K562 (cell line): ENCODE data around the gene ADCY6. TPM values are rescaled to one million over a fixed set of nuclear protein-coding genes. Genes with fewer than 3 reads are reported as not detected.

ENCODE experiments used
- CXXC5 ChIP-seq: fragments of 250-450 bp; sonication (Bioruptor Pico); IDR thresholded peaks from 2 replicates; pipeline ENCODE4 v1.8.0; 2022; ENCODE audit warnings: inconsistent platforms, mild to moderate bottlenecking, moderate library complexity
- ELF4 ChIP-seq: fragments of 450-650 bp; formaldehyde crosslinking; IDR thresholded peaks from 2 replicates; pipeline ENCODE4 v1.4.0; 2022; ENCODE audit warnings: missing genetic modification characterization
- GTF2E2 ChIP-seq: fragments of 200-800 bp; sonication (Bioruptor generic); IDR thresholded peaks from 2 replicates; pipeline ENCODE4 v1.6.1; 2016; ENCODE audit warnings: missing genetic modification characterization, missing compliant biosample characterization
- HDAC2 ChIP-seq: fragments of 450-650 bp; IDR thresholded peaks from 2 replicates; pipeline ENCODE4 v1.6.1; 2016; ENCODE audit warnings: mild to moderate bottlenecking
- HNRNPK ChIP-seq: fragments of 200-400 bp; formaldehyde crosslinking; IDR thresholded peaks from one replicate; pipeline ENCODE4 v1.6.1; 2018; ENCODE audit warnings: mild to moderate bottlenecking, low read depth, low read length; ENCODE audit not compliant: poor library complexity, severe bottlenecking
- HNRNPLL ChIP-seq: fragments of 200-400 bp; formaldehyde crosslinking; IDR thresholded peaks from 2 replicates; pipeline ENCODE4 v1.6.1; 2017; ENCODE audit warnings: low read length, low read depth, mild to moderate bottlenecking; ENCODE audit not compliant: poor library complexity, severe bottlenecking
- KDM5B ChIP-seq: fragments of 200-600 bp; sonication (generic); IDR thresholded peaks from 2 replicates; pipeline ENCODE4 v1.6.1; 2012; ENCODE audit warnings: low read depth, mild to moderate bottlenecking, moderate library complexity, low read length, control low read depth, inconsistent platforms; ENCODE audit not compliant: insufficient replicate concordance
- MECOM ChIP-seq: fragments of 250-450 bp; sonication (Bioruptor Pico); IDR thresholded peaks from 2 replicates; pipeline ENCODE4 v1.8.0; 2022; ENCODE audit warnings: inconsistent platforms
- NBN ChIP-seq: fragments of 450-650 bp; IDR thresholded peaks from 2 replicates; pipeline ENCODE4 v1.6.1; 2016; ENCODE audit warnings: low read depth, mild to moderate bottlenecking
- OTX1 ChIP-seq: fragments of 450-650 bp; formaldehyde crosslinking; IDR thresholded peaks from 2 replicates; pipeline ENCODE4 v1.4.0; 2022; ENCODE audit warnings: mild to moderate bottlenecking
- PHF8 ChIP-seq: fragments of 200-600 bp; sonication (generic); IDR thresholded peaks from 2 replicates; pipeline ENCODE4 v1.6.1; 2012; ENCODE audit warnings: mixed run types, mild to moderate bottlenecking, inconsistent platforms, low read length, moderate library complexity, borderline replicate concordance
- POLR2B ChIP-seq: fragments of 450-650 bp; IDR thresholded peaks from 2 replicates; pipeline ENCODE4 v1.6.1; 2018; ENCODE audit warnings: low read depth; ENCODE audit not compliant: partially characterized antibody
- SMARCE1 ChIP-seq: fragments of 450-650 bp; IDR thresholded peaks from 2 replicates; pipeline ENCODE4 v1.7.1; 2016; ENCODE audit warnings: mild to moderate bottlenecking
- TAF1 ChIP-seq: IDR thresholded peaks from 2 replicates; pipeline ENCODE4 v1.6.1; 2011; ENCODE audit warnings: mild to moderate bottlenecking, low read length, moderate library complexity; ENCODE audit not compliant: insufficient read depth, control insufficient read depth, severe bottlenecking; ENCODE audit errors: extremely low read depth
- UBTF ChIP-seq, 2 experiments: IDR thresholded peaks; 2 replicates each; pipeline ENCODE4 v1.6.1; 2012; ENCODE audit warnings: improper control_type of control experiment in 2 of 2, low read depth in 2 of 2, low read length in 2 of 2, borderline replicate concordance in 1 of 2
- ZBTB1 ChIP-seq: sonication (generic); formaldehyde crosslinking; IDR thresholded peaks from 2 replicates; pipeline ENCODE4 v1.8.1; 2023; ENCODE audit warnings: missing genetic modification reagents, low read depth, mild to moderate bottlenecking, borderline replicate concordance
- ZBTB7A ChIP-seq: IDR thresholded peaks from 2 replicates; pipeline ENCODE4 v1.6.1; 2011; ENCODE audit warnings: low read depth, mild to moderate bottlenecking, low read length, moderate library complexity, borderline replicate concordance; ENCODE audit not compliant: control insufficient read depth
- ZNF263 ChIP-seq: sonication (generic); formaldehyde crosslinking; IDR thresholded peaks from 2 replicates; pipeline ENCODE4 v1.8.0; 2022; ENCODE audit warnings: mild to moderate bottlenecking, missing genetic modification reagents, borderline replicate concordance
- ZNF444 ChIP-seq: fragments of 250-450 bp; sonication (Bioruptor Pico); IDR thresholded peaks from 2 replicates; pipeline ENCODE4 v1.4.0; 2020; ENCODE audit warnings: mild to moderate bottlenecking, moderate library complexity
- ZNF583 ChIP-seq: fragments of 250-450 bp; sonication (Bioruptor Pico); IDR thresholded peaks from 2 replicates; pipeline ENCODE4 v1.4.0; 2020
- polyA plus RNA-seq, 8 experiments: library from polyadenylated mRNA; depleted of rRNA in 4 of 8; stranded (reverse) in 5 of 8; unstranded in 3 of 8; fragments of >200 nt; fragmentation: Nextera tagmentation in 2 of 8; fragmentation: Illumina TruSeq in 1 of 8; extraction: Ambion mirVana in 2 of 8; extraction: Trizol in 1 of 8; gene quantifications; 2 replicates each; pipeline versions ENCODE4 v1.2.1 to v1.2.3, GENCODE V29; 2011 to 2014; ENCODE audit warnings: inconsistent platforms in 1 of 8, missing spikeins in 1 of 8
- total RNA-seq, 7 experiments: library from RNA; depleted of rRNA in 6 of 7; stranded (reverse); fragments of >200 nt in 6 of 7; fragmentation: Illumina TruSeq in 2 of 7; extraction: Trizol in 2 of 7; gene quantifications; 2 replicates each; pipeline versions ENCODE4 v1.2.1 to v1.2.3, GENCODE V29; 2011 to 2021; ENCODE audit warnings: low replicate concordance in 1 of 7
- TF ChIP-seq, protein P1 (sequence below), 2 experiments: fragments of 450-650 bp; conservative IDR thresholded peaks; 2 replicates each; pipeline ENCODE4 v1.6.1; 2017; ENCODE audit warnings: mild to moderate bottlenecking in 2 of 2, moderate library complexity in 2 of 2

ADCY6 gene
- total and polyA plus RNA-seq, 9 of the 15 experiments (the other 6 are each of a cell fraction or from before 2014, with no cell fraction given) = 0.01 to 1.0 (median 0.53) TPM

DNA sequence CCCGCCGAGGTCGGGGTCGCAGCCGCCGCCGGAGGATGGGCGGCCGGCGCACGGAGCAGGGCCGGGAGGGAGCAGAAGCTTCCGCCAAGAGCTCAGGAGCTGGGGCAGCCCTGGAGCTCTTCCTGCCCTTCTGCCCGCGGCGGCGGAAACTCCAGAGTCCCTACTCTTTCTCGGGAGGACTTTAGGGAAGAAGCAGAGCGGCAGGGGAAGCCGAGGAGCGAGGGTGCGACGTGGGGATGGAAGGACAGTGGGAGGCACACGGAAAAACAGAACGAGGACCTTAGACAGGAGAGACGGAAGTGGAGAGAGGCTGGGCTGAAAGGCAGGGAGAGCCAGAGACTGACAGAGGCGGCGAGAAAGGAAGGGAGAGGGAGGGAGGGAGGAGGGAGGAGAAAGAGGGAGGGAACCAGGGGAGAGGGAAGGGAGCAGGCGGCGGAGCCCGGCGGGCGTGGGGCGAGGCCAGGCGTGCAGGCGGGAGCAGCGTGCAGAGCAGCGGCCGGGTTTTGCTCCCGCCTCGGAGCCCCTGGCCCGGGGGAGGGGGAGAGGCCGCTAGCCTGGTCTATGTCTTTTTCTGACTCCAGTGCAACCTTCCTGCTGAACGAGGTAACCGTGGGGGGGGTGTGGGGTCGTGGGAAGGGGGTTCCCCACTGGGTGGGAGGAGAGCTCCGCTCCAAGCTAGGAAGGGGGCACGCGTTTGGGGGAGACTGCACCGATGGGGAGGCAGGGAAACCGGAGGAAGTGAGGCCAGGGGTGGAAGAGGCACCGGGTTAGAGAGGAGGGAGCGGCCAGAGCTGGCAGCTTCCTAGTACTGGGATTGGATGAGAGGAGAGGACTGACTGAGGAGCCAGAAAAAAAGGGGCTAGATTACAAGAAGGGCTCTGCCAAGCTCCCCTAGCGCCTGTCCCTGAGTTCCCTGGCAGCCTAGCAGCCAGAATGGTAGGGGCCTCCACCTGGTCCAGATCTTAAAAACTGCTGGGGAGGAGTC is 26.5 kb upstream of the ADCY6 start (continued):
- TF ChIP-seq MECOM (CRISPR knock-in tag) = 0 out of 2 replicates have a peak, but pooled peaks have one; percentile 36
- TF ChIP-seq GTF2E2 = peak; percentile 76
- TF ChIP-seq NBN = peak; percentile 67; the same call in 1 of the 2 replicates
- TF ChIP-seq ZNF263 (CRISPR knock-in tag) = peak; percentile 94
- peak; percentile 78 for TF ChIP-seq KDM5B
- peak; percentile 29 for TF ChIP-seq HNRNPLL
- peak; percentile 67; the same call in 1 of the 2 replicates for TF ChIP-seq SMARCE1
- TF ChIP-seq, protein P1, sequence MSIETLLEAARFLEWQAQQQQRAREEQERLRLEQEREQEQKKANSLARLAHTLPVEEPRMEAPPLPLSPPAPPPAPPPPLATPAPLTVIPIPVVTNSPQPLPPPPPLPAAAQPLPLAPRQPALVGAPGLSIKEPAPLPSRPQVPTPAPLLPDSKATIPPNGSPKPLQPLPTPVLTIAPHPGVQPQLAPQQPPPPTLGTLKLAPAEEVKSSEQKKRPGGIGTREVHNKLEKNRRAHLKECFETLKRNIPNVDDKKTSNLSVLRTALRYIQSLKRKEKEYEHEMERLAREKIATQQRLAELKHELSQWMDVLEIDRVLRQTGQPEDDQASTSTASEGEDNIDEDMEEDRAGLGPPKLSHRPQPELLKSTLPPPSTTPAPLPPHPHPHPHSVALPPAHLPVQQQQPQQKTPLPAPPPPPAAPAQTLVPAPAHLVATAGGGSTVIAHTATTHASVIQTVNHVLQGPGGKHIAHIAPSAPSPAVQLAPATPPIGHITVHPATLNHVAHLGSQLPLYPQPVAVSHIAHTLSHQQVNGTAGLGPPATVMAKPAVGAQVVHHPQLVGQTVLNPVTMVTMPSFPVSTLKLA (conservative IDR thresholded peaks at IDR 0.05) = peak in 1 of 2 experiments; percentile 2; a peak in 1 of 4 replicates
- peak; percentile 69 for TF ChIP-seq HNRNPK
- peak; percentile 93 for TF ChIP-seq ZNF444
- 0 out of 2 replicates have a peak, but pooled peaks have one; percentile 41 for TF ChIP-seq HDAC2
- TF ChIP-seq POLR2B = peak; percentile 75
- peak; percentile 90; a peak in 2 of 4 replicates for TF ChIP-seq UBTF (IDR thresholded peaks at IDR 0.05; ENCODE audit: borderline replicate concordance in 1 of 2, low read depth in 2 of 2, low read length in 2 of 2)
- peak; percentile 57; the same call in 1 of the 2 replicates for TF ChIP-seq ZBTB7A
- peak; percentile 68 for TF ChIP-seq CXXC5 (CRISPR knock-in tag)
- TF ChIP-seq ZBTB1 = no peak
- TF ChIP-seq OTX1 (CRISPR knock-in tag) = peak; percentile 89; the same call in 1 of the 2 replicates
- peak; percentile 38 for TF ChIP-seq TAF1
- TF ChIP-seq ZNF583 (CRISPR knock-in tag) = no peak
- TF ChIP-seq ELF4 (CRISPR knock-in tag) = peak; percentile 98
- peak; percentile 23; the same call in 1 of the 2 replicates for TF ChIP-seq PHF8
